Stomach (tissue), 4 donors: ENCODE results near the gene TJAP1.

Source experiments
- EP300 ChIP-seq: sonication (generic); formaldehyde crosslinking; IDR thresholded peaks from one replicate; pipeline ENCODE4 v1.6.1; 2017; ENCODE audit warnings: antibody characterized with exemption
- POLR2A ChIP-seq, 4 donors: fragments of 450-650 bp; IDR thresholded peaks; one replicate each; pipeline ENCODE4 v1.6.1; 2016; ENCODE audit warnings: antibody characterized with exemption in 4 of 4, control low read depth in 2 of 4, mild to moderate bottlenecking in 1 of 4, moderate library complexity in 1 of 4
- TF ChIP-seq, protein P1 (sequence below), 7 experiments: fragments of 450-650 bp in 4 of 7; fragments of 200-600 bp in 3 of 7; sonication (generic) in 3 of 7; IDR thresholded peaks; one replicate each; pipeline ENCODE4 v1.5.1; 2016 to 2019; ENCODE audit warnings: antibody characterized with exemption in 7 of 7, control low read depth in 2 of 7, mild to moderate bottlenecking in 1 of 7

- TF ChIP-seq, protein P1, sequence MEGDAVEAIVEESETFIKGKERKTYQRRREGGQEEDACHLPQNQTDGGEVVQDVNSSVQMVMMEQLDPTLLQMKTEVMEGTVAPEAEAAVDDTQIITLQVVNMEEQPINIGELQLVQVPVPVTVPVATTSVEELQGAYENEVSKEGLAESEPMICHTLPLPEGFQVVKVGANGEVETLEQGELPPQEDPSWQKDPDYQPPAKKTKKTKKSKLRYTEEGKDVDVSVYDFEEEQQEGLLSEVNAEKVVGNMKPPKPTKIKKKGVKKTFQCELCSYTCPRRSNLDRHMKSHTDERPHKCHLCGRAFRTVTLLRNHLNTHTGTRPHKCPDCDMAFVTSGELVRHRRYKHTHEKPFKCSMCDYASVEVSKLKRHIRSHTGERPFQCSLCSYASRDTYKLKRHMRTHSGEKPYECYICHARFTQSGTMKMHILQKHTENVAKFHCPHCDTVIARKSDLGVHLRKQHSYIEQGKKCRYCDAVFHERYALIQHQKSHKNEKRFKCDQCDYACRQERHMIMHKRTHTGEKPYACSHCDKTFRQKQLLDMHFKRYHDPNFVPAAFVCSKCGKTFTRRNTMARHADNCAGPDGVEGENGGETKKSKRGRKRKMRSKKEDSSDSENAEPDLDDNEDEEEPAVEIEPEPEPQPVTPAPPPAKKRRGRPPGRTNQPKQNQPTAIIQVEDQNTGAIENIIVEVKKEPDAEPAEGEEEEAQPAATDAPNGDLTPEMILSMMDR (IDR thresholded peaks at IDR 0.05): no peak
- no peak for TF ChIP-seq EP300
- no peak for TF ChIP-seq POLR2A (IDR thresholded peaks at IDR 0.05)
Measured at GRCh38 chr6:43520097-43520496, 42.7 kb downstream of the TJAP1 start.
